NCI-H2081 (cell line): ENCODE results near the gene DNAJC11.
"Not testable (repeated sequence)": the region's sequence is repeated elsewhere in the genome, so short reads cannot be mapped to it uniquely, and the experiment has no call there.

Experiments used
- DNase-seq, 2 experiments: peaks; one replicate each; lab custom pipeline; 2025; lab: John Stamatoyannopoulos, UW

Gene DNAJC11

DNA sequence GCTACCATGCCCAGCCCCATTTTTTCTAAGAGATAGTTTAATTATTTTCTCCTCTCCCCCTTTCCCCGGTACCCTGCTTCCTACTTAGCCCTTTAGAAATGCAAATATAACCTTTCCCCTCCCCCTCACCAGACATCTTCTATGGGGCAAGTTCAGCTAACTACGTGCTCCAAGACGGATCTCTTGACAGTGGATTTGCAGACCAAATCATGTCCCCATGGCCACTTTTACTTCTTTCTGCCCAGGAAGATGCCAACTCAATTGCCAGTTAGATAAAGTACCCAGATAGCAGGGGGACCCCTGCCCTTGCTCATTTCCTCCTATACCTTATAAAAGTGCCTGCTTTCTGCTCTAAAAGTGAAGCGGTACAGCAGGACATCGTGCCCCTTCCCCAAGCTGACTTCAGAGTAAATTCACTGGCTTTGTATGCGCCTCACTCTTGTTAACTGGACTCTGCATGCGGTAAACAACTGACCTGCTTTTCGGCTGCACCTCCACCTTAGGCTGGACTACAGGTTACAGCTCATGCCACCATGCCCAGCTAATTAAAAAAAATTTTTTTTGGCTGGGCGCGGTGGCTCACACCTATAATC, 7.4 kb downstream of the DNAJC11 start:
- no peak for DNase-seq

DNA sequence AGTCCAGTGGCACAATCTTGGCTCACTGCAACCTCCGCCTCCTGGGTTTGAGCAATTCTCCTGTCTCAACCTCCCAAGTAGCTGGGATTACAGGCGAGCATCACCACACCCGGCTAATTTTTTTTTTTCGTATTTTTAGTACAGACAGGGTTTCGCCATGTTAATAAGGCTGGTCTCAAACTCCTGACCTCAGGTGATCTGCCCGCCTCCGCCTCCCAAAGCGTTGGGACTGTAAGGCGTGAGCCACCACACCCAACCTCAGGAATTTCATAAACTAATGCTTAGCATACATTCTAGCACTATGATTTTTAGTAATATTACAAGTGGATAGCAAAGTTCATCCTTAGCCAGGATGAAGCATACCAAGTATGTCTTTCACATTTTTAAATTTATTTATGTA, 8.7 kb downstream of the DNAJC11 start:
- no peak for DNase-seq

DNA sequence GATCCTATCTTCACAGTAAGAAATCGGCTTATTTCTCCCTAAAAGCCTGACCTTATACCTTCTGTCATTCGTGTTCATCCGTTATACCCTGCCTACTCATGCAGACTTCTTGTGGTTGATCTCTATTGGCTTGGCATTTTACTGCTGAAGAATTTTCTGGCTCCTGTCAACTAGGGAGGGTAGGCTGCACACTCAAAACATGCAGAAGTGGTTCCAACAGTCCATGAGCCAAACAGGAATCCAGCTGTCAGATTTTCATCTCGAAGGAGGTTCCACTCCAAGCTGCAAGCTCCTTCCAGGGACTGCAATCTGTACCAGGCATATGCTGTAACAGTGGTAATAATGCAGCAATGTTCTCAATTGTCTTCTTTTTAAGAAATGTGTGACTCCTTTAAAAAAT, 10.1 kb downstream of the DNAJC11 start:
- DNase-seq = no peak

DNA sequence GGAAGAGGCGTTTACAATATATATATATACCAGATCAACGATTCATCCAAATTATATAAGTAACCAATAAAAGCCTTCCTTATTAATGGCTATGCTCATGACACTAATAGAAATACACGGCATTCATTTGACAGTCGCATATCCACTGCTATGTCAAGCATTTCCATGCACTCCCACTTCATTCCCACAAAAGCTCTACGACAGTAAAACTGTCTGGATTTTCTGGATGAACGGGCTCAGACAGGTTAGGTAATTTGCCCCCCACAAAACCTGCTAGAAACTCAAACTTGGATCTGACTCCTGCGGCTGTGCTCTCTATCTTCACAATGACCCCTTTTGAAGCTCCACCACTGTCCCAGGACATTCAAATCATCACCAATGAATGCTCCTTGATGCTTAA, 11.4 kb downstream of the DNAJC11 start:
- no peak for DNase-seq

DNA sequence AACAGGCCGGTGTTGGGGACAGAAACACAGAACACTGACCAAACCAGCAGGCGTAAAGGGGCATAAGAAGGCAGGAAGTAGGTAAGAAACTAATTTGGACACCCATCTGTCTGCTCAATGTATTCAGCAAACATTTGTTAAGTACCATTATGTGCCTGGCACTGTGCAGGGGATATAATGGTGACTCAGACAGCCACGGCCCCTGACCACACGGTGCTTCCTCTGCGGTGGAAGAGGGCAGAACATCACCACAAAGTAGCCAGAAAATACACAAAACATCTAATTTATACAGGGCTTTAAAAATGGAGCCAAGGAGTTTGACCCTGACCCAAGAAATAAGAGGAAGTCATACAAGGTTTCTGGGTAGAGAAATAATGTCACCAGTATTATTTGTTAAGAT, 12.9 kb downstream of the DNAJC11 start:
- no peak for DNase-seq

DNA sequence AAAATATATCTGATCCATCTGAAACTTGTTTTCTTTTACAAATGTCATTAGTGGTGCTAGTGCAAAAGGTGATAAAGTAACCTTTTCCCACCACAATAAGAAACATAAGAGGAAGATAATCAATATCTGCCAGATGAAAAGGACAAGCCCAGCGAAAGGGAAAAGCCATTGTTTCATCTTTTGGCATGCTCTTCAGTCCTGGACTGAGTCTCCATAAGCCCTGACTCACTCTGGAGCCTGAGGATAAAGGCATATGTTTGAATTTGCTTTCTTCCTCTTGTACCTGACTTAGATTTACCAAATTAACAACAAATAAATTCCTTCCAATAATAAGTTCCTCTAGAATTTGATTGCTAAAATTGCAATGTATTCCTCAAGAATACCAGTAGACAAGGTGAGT, 13.6 kb downstream of the DNAJC11 start:
- no peak for DNase-seq

DNA sequence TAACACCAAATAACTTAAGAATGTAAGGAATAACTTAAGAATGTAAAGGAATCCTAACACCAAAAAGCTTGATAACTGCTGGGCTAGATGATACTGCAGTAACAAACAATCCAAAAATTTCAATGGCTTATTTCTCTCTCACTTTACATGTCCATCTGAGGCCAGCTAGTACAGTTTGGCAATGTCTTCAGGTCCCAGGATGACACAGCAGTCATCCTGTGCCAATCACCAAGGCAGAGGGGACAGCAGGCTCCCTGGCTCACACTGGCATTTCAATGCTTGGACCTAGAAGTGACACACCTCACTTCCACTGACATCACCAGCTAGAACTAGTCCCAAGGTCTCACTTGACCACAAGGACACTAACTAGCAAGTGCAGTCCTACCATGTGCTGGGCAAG, 15.3 kb downstream of the DNAJC11 start:
- no peak for DNase-seq

DNA sequence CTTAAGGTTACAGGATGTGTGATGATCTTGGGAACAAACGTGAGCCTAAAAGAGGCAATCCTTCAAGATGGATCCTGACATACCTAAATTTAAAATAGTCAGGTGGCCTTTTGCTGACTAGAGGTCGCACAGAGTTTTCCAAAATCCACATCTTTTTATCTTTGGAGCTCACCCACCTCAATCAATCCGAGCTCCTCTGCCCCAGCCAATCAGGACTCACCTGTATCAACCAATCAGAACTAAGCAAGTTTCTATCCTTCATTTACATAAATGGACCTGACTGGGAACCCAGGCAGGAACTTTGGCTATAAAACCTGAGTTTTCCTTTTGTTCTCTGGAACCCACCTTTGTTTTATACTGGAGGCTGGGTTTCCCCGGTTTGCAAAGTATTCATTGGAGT, 16.2 kb downstream of the DNAJC11 start:
- DNase-seq = no peak

DNA sequence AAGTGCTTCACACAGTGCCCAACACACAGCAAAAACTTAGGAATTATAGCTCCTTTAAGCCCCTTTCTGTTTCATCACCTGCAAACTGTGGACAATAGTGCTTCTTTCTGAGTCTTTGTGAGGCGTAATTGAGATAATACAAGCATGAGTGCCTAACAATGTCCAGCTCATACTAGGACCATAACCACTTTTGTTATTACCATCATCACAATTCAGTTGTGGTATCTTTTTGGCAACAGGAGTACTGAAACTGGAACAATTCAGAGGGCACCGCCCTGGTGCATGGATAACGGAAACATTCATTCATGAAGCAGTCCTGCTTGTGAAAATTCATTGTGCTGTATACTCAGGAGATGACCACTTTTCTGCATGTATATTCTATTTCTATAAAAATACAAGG, 18.2 kb downstream of the DNAJC11 start:
- DNase-seq = no peak

DNA sequence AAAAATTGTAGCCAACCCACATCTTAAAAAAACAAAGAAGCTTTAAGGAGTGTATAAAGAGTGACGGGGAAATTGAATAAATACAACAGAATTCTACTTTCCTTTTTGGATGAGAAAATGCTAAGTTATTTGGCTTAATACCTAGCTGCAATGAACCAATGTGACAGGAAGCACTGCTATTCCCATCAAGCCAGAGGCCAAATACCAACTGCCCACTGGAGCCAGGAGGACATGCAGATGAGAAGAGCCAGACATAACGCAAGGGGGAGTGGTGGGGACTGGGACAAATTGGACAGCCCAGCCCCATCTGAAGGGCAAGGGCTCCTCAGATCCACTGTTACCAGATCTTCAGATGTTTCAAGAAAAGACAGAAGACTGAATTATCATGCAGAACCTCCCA, 25.7 kb downstream of the DNAJC11 start:
- DNase-seq = no peak

DNA sequence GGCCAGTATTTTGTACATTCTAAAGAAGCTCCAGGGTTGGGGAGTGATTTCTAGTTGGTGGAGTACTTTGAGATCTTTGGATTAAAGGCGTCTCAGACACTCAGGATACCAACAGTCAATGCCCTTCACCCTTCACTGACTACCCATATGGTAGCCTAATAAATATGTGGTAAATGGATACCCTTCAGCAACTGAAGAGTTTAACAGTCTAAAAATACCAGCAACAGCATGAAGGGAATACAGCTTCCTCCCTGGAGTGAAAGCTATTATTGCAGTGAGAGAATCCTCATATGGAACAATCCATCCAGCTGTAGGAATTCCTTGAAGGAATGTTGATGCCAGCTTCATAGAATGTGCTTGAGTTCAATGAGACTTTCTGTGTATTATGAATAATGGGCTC, 26.8 kb downstream of the DNAJC11 start:
- DNase-seq = no peak

DNA sequence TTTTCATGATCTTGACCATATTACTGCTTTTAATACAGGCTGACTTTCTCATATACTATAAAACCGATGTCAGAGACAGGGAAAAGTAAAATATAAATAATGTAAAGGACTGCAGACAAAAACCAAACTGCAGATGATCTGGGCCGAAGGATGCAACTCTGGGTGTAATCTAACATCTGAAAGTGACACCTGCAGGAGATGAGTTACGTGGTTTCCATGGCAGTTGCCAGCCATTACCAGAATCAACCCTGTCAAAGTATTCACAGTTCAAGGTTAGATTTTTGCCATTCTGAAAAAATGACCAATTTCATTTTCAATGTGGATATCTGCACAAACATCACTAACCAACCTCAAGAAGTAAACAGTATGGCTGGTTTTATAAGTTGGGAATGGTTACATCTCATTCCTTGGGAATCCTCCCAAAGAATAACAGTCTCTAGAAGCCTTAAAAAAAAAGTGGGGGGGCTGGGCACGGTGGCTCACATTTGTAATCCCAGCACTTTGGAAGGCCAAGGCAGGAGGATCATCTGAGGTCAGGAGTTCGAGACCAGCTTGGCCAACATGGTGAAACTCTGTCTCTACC, 27.7 kb downstream of the DNAJC11 start:
- DNase-seq = no peak

DNA sequence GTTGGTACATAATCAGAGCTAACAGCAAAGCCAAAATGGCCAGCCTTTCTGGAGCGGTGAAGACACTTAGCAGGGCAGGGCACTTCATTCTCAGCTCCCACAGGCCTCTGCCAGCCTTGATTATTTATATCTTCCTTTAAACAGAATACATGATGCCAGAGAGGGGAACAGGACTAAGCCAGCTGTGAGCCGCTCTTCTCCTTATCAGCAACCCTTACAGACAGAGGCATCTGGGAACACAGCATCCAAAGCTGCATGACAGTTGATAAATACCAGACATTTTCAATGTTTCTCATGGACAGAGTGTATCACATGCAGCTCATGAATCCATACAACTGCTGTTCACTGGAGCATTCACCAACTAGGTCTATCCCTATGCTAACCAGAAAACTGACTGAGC, 29.1 kb downstream of the DNAJC11 start:
- DNase-seq = no peak

DNA sequence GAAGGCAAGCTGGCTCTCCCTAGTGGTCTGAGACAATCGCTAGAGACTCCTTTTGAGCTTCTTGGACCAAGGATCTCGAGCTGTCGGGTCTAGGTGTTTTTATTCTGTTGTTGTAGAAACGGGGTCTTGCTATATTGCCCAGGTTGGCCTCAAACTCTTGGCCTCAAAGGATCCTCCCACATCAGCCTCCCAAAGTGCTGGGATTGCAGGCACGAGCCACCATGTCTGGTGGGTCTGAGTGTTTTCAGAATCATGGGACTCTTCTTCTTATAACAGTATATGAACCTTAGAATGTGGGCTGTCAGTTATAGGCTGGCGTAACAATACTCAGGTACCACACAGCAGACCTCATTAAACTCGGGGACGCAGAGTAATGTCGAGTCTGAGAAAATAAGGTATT, 33.1 kb downstream of the DNAJC11 start:
- no peak for DNase-seq

DNA sequence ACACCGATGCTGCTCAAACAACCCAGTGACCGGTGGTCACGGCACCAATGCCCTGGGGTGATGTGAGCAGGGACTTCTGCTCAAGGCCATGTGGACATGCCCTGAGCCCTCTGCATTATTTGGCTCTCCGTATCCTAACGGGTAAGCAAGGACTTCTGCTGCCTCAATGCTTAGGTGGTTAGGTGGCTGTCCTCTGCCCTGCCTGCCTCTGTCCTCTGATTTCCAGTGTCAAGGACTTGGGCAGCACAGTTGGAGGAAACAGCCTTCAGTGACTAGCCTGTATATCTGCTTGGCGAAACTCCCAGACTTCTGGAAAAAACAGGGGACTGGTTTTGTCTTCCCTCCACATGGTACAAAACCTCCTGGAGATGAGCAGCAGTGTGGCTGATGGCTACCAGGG, 34.5 kb downstream of the DNAJC11 start:
- DNase-seq = no peak

DNA sequence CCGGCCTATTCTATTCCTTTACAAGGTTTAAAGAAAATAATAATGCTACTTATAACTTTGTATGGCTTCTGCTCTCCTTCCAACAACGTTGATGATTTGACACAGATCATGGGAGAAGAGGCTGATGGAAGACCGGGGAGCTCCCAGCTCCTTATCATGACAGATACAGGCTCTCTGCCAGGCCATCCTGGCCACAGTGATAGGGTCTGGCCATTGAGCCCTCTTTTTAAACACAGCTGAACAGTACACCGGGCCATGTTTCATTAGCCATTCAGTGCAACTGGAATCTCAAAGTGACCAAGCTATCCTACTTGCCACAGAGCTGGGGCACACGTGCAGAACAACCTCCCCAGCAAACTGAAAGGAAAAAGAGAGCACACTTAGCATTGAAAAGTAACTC, 34.9 kb downstream of the DNAJC11 start:
- no peak for DNase-seq

DNA sequence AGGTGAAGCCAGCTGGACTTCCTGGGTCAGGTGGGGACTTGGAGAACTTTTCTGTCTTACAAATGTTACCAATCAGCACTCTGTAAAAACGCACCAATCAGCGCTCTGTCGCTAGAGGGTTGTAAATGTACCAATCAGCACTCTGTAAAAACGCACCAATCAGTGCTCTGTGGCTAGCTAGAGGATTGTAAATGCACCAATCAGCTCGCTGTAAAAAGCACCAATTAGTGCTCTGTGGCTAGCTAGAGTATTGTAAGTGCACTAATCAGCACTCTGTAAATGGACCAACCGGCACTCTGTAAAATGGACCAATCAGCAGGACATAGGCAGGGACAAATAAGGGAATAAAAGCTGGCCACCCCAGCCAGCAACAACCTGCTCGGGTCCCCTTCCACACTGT, 39.1 kb downstream of the DNAJC11 start:
- not testable (repeated sequence) for DNase-seq

DNA sequence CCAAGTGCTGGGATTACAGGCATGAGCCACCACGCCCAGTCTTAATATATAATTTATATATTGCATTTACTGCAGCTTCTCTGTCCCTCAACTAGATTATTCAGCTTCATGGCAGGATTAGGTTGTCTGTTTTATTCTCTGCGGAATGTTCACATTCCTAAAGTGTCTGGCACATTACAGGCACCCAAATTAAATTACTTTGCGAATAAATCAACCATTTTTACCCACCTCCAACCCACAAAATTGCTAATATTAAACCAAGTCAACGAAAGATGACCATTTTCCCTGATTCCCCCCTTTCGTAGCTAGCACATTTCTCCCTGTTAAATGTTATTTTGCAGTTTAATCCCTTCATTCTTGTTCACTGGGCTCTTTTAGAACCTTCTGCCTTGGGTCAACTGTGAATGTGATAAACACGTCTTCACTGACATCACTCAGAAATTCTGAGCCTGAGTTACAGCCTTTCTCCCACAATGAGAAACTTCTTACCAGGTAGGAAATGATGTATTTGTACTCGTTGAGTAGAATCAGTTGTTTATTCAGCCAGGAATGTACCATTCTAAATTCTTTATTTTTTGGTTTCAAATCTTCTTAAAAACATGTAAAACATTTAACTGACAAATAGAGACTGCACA, 41.1 kb downstream of the DNAJC11 start:
- no peak for DNase-seq

DNA sequence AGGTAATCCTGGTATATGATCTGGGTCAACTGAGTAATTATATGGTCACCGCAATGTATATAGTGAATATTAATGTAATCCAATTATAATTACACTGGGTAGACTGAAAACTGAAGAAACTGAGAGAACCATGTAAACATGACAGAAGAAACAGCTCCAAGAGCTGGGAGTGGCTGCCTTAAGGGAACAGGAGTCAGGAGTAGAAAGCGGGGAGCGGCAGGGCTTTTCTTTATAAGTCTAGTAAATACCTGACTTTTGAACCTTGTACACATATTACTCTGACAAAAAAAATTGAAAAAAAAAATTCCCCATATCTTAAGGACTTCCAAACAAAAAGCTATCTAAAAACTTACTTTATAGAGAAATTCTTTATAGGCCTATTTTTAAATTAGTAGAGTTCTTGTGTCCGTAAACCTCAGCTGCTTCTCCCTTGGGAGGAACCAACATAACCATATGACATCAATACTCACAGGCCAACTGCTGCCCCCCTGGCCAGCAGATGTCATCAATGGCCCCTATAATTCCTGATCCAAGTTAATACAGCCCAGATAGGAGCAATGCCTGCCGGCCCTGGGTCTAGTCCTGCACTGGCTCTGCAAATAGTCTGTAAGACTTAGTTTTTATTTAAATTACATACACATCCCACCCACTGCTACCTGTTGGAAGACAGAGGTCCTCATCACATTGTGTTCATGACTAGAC, 43.1 kb downstream of the DNAJC11 start:
- no peak for DNase-seq

DNA sequence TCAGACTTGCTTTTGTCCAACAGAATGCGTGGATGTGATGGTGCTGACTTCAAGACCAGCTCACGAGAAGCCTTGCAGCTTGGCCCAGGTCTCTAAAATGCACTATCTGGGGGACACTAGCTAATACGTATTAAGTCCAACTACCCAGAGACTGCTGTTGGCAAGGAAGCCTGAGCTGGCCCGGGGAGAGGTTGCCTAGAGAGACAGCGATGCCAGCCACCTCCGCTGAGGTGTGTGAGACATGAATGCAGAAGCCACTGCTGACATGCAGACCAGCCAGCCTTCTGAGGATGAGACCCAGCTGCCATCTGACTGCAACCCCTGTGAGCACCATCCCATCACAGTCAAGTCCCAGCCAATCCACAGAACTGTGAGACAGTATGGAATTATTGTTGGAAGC, 44.5 kb downstream of the DNAJC11 start:
- DNase-seq = no peak

DNA sequence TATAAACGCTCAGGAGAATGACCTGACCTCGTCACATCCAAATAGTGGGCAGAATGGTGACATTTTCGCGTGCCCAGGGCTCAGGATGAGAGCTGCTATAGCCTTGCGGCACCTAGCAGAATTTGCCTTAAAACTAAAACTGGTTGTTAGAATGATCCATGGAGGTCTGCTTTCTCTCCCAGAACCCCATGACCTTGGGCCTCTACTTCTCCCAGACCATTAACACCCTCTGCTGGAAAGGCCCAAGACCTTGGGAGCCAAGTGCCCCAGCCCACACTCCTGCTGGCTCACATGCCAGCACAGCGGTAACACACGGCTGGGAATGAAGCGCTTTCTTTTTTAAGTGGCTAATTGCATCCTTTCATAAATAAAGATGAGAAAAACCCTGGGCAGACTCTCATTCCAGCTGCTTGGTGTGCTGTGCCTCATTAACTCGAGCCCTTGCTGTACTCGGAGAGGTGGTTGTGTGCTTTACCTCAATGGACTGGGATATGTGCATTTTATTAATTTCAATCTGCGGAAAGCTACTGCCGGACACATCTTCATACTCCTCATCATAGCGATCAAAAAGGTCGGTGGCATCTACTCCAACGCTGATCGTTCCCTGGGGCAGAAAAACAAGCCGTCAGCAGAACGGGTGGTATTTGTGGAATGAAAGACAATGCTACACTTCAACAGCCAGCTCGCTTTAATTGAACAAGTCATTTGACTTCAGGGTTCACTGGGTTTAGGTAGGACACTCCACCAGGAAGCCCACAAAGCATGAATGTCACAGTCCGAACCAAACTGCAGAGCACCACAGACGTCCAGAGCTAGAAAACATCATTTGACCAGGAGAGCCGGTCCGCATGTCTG, 48.0 kb downstream of the DNAJC11 start:
- no peak for DNase-seq

DNA sequence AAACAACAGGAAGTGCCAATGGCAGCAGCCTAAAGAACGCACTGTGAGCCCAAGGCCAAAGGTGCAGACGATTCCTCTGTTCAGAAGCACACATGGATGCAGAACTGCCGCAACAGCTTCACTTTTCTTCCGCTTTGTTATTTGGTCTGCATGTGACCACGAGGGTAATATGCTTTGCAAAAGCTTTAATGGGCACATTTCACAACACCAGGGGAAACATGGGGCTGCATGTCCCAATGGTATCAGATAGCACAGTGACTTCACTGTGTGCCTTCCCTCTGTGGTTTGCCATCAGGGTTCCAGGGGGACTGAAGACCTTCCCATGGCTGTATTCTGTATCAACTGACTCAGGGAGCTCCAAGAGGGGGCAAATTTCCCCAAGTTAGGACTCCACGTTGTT, 48.6 kb downstream of the DNAJC11 start:
- no peak for DNase-seq
